Measurements from ENCODE around the gene TUBA3E. TPM values are rescaled to one million over a fixed set of nuclear protein-coding genes. Genes with fewer than 3 reads are reported as not detected.
"Not testable (repeated sequence)": the region's sequence is repeated elsewhere in the genome, so short reads cannot be mapped to it uniquely, and the experiment has no call there.

Gene TUBA3E
- total and polyA plus RNA-seq, 2 donors (not counting 3 experiments of a cell fraction or from before 2014, with no cell fraction given) = not detected

DNA sequence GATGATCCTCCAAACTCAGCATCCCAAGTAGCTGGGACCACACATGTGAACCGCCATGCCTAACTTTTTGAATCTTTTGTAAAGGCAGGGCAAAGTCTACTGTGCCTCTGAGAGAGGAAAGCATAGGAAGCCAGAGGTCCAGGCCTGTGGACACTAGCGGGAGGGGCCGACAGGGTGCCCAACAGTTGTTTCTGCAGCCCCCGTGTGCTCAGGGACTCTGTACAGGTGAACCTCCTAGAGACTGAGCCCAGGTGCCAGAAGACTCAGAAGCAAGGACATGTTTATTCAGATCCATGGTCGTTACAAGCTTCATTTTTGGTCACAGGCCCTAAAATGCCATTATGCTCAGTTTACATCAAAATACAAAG lies 47.1 kb downstream of the TUBA3E start:
- H3K4me1 ChIP-seq (ENCODE audit: control insufficient read depth, extremely low read depth, insufficient read depth, low read length); CTCF ChIA-PET; H3K79me2 ChIP-seq (ENCODE audit: control insufficient read depth, insufficient read depth, low read length); DNase-seq (ENCODE audit: low read depth, low spot score); POLR2A ChIA-PET; H4K20me1 ChIP-seq (replicated peaks; ENCODE audit: control insufficient read depth, extremely low read depth, insufficient read depth, low read length); H3K9ac ChIP-seq (replicated peaks; ENCODE audit: extremely low read depth, insufficient read depth, low read length); H3K9me3 ChIP-seq (replicated peaks; ENCODE audit: control insufficient read depth, insufficient read depth, low read length); H3K4me3 ChIP-seq (replicated peaks in 1 of 3; ENCODE audit: insufficient read depth in 1 of 3, low read depth in 1 of 3, low read length in 3 of 3); H3K27ac ChIP-seq (ENCODE audit: insufficient read depth, low read depth, low read length); H3K27me3 ChIP-seq (ENCODE audit: control insufficient read depth in 2 of 2, insufficient read depth in 2 of 2, low read length in 2 of 2); dilution Hi-C loops (cut with MboI; ENCODE audit: extremely low pct_ligation_motif_present, low sequenced_read_pairs); H3K9me1 ChIP-seq (replicated peaks; ENCODE audit: control insufficient read depth, extremely low read depth, insufficient read depth, low read length); H2AFZ ChIP-seq (ENCODE audit: low read depth, low read length); H3K4me2 ChIP-seq (ENCODE audit: insufficient read depth, low read length); BruUV-seq (replicated peaks); intact Hi-C loops (cut with micrococcal nuclease): not testable (repeated sequence)
- H3K36me3 ChIP-seq (ENCODE audit: control insufficient read depth in 2 of 2, extremely low read depth in 1 of 2, insufficient read depth in 2 of 2, low read length in 2 of 2) = peaks cover 0 to 18% of the 10 kb centered on the region in 2 experiments
- peak; percentile 68 for FAIRE-seq

GRCh38 chr2:130150181-130151144 lies 47.8 kb downstream of the TUBA3E start:
- H3K4me3 ChIP-seq (replicated peaks in 1 of 3; ENCODE audit: insufficient read depth in 1 of 3, low read depth in 1 of 3, low read length in 3 of 3) = no peak overlapping the region
- no peak overlapping the region for H2AFZ ChIP-seq (ENCODE audit: low read depth, low read length)
- no peak overlapping the region for H3K27ac ChIP-seq (ENCODE audit: insufficient read depth, low read depth, low read length)
- CTCF ChIA-PET = no interaction called here
- DNase-seq (ENCODE audit: low read depth, low spot score) (no peak), FAIRE-seq (no peak)
- H3K9ac ChIP-seq (replicated peaks; ENCODE audit: extremely low read depth, insufficient read depth, low read length) = no peak overlapping the region
- H3K36me3 ChIP-seq (ENCODE audit: control insufficient read depth in 2 of 2, extremely low read depth in 1 of 2, insufficient read depth in 2 of 2, low read length in 2 of 2) = peaks cover 0 to 18% of the 10 kb centered on the region in 2 experiments
- POLR2A ChIA-PET = no interaction called here
- no peak overlapping the region for H3K4me2 ChIP-seq (ENCODE audit: insufficient read depth, low read length)
- intact Hi-C loops (cut with micrococcal nuclease) = no loop called here
- TF ChIP-seq FOS (IDR thresholded peaks at IDR 0.05; ENCODE audit: borderline replicate concordance, insufficient read depth, low read length) = no peak
- no peak for TF ChIP-seq MAX (IDR thresholded peaks at IDR 0.05; ENCODE audit: insufficient read depth, insufficient read length)
- TF ChIP-seq POLR2A (IDR thresholded peaks at IDR 0.05; ENCODE audit: low read depth, low read length) = no peak
- no peak for TF ChIP-seq JUN (IDR thresholded peaks at IDR 0.05; ENCODE audit: borderline replicate concordance, insufficient read depth, insufficient read length, low read depth)
- no peak for TF ChIP-seq MYC (IDR thresholded peaks at IDR 0.05; ENCODE audit: low read depth, low read length)
- no peak for TF ChIP-seq CTCF (IDR thresholded peaks at IDR 0.05; ENCODE audit: extremely low read depth in 1 of 2, insufficient read depth in 1 of 2, low read depth in 1 of 2, low read length in 2 of 2)
- no peak for TF ChIP-seq EZH2 (IDR thresholded peaks at IDR 0.05; ENCODE audit: borderline replicate concordance, low read depth, low read length, severe bottlenecking)
- TF ChIP-seq GATA2 (IDR thresholded peaks at IDR 0.05; ENCODE audit: insufficient read depth, insufficient read length, low read depth, low read length) = no peak
- TF ChIP-seq POLR2AphosphoS5 (IDR thresholded peaks at IDR 0.05; ENCODE audit: insufficient read depth, low read depth, low read length) = no peak
- H3K9me1 ChIP-seq (replicated peaks; ENCODE audit: control insufficient read depth, extremely low read depth, insufficient read depth, low read length) = no peaks in the 10 kb centered on the region
- dilution Hi-C loops (cut with MboI; ENCODE audit: extremely low pct_ligation_motif_present, low sequenced_read_pairs) = no loop called here
- BruUV-seq (replicated peaks) = no TSS peak
- H3K79me2 ChIP-seq (ENCODE audit: control insufficient read depth, insufficient read depth, low read length) = no peaks in the 10 kb centered on the region
- no peaks in the 10 kb centered on the region for H3K9me3 ChIP-seq (replicated peaks; ENCODE audit: control insufficient read depth, insufficient read depth, low read length)
- H3K27me3 ChIP-seq (ENCODE audit: control insufficient read depth in 2 of 2, insufficient read depth in 2 of 2, low read length in 2 of 2) = no peaks in the 10 kb centered on the region
- no peaks in the 10 kb centered on the region for H4K20me1 ChIP-seq (replicated peaks; ENCODE audit: control insufficient read depth, extremely low read depth, insufficient read depth, low read length)
- no peaks in the 10 kb centered on the region for H3K4me1 ChIP-seq (ENCODE audit: control insufficient read depth, extremely low read depth, insufficient read depth, low read length)

Measured in endothelial cell of umbilical vein (primary cell).